Stimulated activated CD4-positive, alpha-beta T cell treated with anti-CD3 and anti-CD28 coated beads, Interleukin-2, amount 100 ng/mL, for 48 hours (primary cell): ENCODE results near the gene UEVLD.
"Not testable (repeated sequence)": the region's sequence is repeated elsewhere in the genome, so short reads cannot be mapped to it uniquely, and the experiment has no call there.

Experiments
- DNase-seq, 2 donors: peaks; one replicate each; pipeline ENCODE4 v3.0.0-alpha.2; 2020

The UEVLD gene

DNA sequence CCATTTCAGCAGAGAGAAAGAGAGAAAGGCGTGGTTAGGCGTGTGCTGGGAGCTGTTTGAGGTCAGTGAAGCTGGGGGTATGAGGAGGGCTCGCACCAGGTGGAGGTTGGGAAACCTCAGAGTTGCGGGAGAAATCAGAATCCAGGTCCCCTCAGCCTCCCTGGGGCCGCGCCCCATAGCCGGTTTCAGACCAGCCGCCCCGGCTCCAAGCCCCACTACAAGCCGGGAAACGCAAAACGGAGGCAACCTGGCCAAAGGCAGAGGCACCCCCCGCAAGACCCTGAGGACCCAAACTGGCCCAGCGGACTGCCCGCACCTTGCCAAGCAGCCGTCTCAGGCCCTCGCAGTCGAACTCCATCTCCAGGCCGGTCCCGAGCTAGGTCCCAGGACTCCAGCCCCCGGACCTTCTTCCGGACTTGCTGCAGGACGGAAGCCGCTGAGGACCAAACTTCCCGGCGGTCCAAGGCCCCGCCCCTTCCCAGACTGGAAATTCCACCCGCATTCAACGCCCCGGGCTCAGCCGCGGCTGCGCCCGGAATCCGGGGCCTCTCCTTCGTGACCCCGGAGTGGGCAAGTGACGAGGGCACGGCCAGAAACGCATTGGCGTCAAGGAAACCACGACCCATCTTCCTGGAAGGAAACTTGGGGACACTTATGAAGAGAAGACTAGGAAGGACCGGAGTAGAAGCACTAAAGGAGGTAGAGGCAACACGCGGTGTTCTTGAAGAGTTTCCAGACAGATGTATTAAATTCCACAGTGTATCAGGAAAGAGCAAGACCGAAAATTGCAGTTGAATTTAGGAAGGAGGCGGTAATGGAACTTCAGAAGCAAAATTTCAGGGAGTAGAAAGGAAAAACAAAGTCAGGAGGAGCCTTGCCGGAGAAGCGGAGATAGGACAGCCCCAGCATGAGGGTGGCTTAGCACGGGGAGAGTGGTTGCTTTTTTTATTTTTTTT is at the start of gene UEVLD:
Gene UEVLD, minus strand, starts transcription at position 438 of the 956 bp plus-strand sequence. Its CDS starts 80 bp downstream, at position 358.
- peak; percentile 68 for DNase-seq

DNA sequence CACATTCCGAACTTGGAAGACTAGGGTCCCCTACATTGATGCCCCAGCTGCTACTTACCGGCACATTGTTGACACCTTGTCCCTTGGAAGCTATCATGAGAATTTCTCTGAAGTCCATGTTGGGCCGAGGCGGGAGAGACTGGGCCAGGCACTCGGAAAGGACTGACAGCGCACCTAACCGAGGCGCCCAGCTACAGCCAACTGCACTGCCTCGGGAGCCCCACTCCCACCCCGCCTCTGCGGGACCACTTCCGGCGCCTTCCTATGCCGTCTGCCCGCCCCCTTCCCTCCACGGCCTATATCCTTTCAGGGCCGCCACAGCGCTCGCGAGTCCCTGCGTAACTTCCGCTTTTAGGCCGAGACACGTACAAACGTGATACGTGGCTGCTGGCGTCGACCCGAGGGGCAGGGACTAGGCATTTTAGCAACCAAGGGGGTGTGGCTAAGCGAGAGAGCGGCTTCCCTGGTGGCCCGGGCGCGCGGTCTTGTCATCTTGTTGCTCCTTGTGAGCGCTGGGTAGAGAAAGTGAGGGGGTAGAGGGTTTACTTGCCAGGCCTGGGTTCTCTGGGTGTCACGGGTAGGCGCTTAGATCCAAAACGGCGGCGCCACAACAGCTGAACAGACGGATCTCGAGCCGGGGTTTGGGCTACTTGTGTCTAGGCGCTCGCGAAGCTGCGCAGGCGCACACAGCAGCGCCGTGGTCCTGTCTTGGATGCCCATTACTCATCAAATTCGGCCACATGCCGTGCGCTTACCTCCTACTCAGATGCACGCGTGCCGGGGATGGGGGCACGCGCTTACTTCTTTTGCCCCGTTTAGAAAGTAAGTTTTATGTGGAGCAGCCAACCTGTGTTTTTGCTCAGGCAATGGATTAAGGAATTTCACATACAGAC is 45.9 kb upstream of the UEVLD start, which contains the start of gene SPTY2D1:
Gene SPTY2D1, minus strand, starts transcription at position 203 of the 893 bp plus-strand sequence. Its CDS starts 85 bp downstream, at position 118.
- DNase-seq, result peak; percentile 92 to 95

GRCh38 chr11:18633256-18634139 is 45.0 kb upstream of the UEVLD start:
- peak in 1 of 2 donors; percentile 21 for DNase-seq

- DNase-seq, result no peak
Observed at GRCh38 chr11:18632841-18633240, 44.3 kb upstream of the UEVLD start.

DNA sequence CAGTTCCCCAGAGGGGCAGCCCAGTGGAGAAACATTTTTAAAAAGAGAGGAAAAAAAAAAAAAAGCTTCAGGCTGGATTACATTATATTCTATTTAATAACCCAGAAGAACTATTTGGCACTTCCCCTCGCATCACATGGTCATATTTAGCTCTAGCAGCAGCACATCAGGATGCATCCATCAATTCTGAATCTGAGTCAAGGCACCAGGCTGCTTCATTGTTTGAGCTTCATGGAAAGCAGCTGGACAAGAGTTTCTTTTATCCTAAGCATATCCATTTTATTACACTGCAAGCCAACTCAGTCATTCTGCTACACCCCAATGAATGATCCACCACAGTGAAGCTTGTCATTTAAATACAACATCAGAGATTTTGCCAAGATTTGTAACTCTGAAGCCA is 35.6 kb upstream of the UEVLD start:
- no peak for DNase-seq

- DNase-seq, result no peak
Observed at GRCh38 chr11:18623707-18624106, 35.2 kb upstream of the UEVLD start.

DNA sequence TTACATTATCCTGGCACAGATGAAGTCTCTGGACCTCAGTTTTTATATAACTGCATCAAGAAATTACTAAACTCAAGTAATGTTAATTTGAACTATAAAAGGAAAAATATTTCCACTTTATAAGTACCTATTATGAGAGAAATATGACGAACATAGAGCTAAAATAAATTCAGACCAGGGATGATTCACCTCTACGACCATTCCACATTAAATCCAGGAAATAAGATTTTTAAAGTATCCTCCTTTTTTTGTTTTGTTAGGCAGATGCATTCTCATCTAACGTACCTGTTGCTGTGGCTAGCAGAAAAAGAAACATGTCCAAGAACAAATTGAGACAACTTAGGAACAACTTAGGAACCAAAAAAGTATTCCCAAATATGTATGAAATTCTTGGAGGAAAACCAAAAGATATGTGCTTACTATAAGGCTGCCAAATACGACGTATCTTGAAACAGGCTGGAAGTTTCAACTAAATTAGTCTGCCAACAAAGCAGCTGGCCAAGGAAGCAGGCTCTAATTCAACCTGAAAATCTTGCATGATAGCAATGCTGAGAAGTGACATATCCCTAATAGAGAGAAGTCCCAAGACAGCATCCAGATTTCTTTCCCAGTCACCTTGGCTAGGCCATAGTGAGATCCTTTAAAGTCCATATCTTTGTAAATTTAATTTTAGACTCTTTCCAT is 29.9 kb upstream of the UEVLD start:
- no peak for DNase-seq

DNA sequence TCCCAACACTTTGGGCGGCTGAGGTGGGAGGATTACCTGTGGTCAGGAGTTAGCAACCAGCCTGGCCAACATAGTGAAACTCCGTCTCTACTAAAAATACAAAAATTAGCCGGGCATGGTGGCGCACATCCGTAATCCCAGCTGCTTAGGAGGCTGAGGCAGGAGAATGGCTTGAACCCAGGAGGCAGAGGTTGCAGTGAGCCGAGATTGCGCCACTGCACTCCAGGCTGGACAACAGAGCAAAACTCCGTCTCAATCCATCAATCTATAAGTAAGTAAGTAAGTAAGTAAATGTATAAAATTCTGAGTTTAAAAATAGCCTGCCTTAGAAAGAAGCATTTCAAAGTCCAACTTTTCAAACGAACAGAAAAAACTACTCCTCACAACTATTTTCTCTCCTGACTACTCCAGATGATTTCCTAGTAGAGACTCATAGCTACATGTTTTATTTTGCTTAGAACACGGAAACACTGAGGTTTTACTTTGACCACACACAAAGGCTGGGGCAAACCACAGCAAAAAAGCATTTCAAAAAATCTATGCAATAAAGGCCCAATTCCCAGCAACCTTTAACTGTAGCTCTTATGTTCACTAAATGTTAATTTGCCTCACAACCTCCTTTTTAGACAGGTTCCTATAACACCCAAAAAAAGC is 29.3 kb upstream of the UEVLD start:
- no peak for DNase-seq

GRCh38 chr11:18615628-18616392 is 27.3 kb upstream of the UEVLD start:
- DNase-seq, result no peak

DNA sequence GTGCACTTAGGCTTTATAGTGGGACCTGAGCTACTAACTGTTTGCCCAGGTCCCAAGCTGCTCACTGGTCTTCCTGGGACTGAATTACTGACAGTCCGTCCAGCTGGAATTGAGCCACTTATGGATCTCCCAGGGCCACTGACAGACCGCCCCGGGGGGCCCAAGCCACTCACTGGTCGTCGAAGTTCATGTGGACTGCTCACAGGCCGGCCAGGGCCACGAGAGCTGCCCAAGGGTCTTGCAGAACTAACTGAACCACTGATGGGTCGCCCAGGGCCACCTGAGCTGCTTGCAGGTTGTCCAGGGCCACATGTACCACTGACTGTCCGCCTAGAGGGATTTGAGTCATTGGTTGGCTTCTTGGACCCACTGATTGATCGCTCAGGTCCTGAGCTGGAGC is 26.1 kb upstream of the UEVLD start:
- DNase-seq, result no peak

- no peak for DNase-seq
Observed at GRCh38 chr11:18612394-18612793, 23.9 kb upstream of the UEVLD start.

DNA sequence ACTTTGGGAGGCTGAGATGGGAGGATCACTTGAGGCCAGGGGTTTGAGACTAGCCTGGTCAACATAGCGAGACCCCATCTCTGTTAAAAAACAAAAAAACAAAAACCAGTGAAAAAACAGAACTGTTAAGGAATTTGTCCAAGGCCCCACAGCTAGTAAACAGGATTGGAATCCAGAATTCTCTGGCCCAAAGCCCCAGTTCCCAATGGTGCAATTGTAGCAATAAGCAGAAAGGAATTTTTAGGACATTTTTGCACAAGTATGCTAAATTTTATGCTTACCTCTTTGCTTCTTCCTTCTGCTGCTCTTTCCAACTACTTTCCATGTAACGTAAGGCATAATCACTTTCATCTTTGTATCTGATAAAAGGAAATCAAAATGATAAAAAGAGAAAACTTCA is 22.7 kb upstream of the UEVLD start:
- DNase-seq, result no peak

GRCh38 chr11:18608376-18608775 is 19.8 kb upstream of the UEVLD start:
- no peak for DNase-seq

- DNase-seq, result no peak
Observed at GRCh38 chr11:18600915-18601569, 12.5 kb upstream of the UEVLD start.

DNA sequence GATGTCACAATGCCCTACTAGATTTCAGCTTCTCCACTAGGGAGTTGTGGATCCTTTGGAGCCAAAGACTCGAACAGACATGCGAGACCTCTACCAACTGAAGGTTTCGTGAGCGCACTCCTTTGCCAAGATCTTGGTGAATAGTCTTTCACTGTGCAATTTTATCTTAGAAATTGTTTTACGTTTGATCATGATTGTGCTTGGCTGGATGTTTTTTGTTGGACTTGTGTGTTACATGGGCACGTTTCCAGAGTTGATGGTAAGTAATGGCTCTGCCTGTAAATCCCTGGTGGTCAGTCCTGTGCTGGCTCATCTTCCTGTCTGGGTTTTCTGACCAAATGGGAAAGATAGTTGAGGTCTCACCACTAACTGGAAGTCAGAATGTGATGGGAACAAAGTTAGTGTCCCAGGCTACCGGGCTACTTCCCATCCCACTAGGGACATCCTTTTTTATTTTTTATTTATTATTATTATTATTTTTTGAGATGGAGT is 11.3 kb upstream of the UEVLD start, which contains the start of gene MISFA:
Gene MISFA, plus strand, starts transcription at position 51 of the 492 bp plus-strand sequence. Its CDS starts 140 bp downstream, at position 191.
- no peak for DNase-seq

- DNase-seq, result no peak
Observed at GRCh38 chr11:18594999-18595749, 6.6 kb upstream of the UEVLD start.

DNA sequence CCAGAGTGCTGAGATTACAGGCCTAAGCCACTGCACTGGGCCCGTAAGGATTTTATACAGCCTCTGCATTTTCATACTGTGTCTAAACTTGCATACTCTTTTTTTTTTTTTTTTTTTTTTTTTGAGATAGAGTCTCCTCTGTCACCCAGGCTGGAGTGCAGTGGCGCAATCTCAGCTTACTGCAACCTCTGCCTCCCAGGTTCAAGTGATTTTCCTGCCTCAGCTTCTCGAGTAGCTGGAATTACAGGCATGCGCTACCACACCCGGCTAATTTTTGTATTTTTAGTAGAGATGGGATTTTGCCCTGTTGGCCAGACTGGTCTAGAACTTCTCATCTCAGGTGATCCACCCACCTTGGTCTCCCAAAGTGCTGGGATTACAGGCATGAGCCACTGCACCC is 5.6 kb upstream of the UEVLD start:
- not testable (repeated sequence) for DNase-seq

GRCh38 chr11:18590571-18590970 is 2.0 kb upstream of the UEVLD start:
- DNase-seq, result no peak

- DNase-seq, result no peak
Observed at GRCh38 chr11:18581825-18582224, 6.7 kb downstream of the UEVLD start.
